HG03066 (cell line): ENCODE measurements around the gene CHCHD10.
"Not testable (repeated sequence)": the region's sequence is repeated elsewhere in the genome, so short reads cannot be mapped to it uniquely, and the experiment has no call there.

Experiments used
- ATAC-seq: cut with Tn5 transposase; IDR thresholded peaks from one replicate; pipeline ENCODE4 v1.9.1; 2021; ENCODE audit warnings: low read depth; ENCODE audit not compliant: unreplicated experiment

Gene CHCHD10

DNA sequence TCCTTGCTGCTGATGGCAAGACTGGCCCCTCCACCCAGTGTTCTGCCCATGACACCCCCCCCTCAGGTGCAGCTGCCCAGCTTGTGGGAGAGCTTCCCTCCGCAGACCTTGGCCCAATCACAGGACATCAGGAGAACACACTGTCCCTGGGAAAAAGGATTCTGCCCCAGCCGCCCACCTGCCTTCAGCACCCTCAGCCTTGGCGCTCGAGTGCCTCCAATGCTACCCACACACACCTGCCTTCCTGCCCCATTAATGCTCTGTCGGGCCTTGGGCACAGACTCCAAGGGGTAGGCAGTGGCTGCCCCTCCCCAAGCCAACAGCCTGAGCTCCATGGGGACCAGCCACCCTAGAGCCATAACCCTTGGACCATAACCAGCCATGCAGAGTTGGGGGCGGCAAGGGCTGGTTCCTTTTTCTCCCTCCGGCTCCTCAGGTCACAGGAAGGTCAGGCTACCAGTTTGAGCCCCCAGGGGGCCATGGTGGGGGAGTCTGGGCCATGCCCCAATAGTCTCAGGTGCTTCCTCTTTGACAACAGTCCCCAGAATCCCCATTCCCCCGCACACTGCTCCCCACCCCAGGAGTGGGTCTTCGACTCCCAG, 15.6 kb downstream of the CHCHD10 start:
- no peak for ATAC-seq

DNA sequence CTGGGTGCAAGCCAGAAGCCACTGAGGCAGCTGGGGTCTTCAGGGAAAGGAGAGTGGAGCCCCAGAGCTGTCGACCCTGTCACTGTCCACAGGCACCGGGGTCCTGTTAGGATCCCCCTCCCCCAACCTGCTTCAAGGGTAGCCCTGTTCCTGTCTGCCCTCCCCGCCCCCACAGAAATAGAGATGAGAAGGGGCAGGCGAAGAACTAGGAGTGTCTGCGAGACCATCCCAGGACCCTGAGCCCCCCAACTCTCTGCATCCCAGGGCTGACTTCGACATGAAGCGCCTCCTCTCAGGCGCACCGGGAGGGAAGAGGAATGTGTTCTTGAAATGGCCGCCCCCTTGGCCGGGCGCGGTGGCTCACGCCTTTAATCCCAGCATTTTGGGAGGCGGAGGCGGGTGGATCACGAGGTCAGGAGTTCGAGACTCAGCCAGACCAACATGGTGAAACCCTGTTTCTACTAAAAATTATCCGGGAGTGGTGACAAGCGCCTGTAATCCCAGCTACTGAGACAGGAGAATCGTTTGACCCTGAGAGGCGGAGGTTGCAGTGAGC, 16.3 kb downstream of the CHCHD10 start:
- no peak for ATAC-seq

DNA sequence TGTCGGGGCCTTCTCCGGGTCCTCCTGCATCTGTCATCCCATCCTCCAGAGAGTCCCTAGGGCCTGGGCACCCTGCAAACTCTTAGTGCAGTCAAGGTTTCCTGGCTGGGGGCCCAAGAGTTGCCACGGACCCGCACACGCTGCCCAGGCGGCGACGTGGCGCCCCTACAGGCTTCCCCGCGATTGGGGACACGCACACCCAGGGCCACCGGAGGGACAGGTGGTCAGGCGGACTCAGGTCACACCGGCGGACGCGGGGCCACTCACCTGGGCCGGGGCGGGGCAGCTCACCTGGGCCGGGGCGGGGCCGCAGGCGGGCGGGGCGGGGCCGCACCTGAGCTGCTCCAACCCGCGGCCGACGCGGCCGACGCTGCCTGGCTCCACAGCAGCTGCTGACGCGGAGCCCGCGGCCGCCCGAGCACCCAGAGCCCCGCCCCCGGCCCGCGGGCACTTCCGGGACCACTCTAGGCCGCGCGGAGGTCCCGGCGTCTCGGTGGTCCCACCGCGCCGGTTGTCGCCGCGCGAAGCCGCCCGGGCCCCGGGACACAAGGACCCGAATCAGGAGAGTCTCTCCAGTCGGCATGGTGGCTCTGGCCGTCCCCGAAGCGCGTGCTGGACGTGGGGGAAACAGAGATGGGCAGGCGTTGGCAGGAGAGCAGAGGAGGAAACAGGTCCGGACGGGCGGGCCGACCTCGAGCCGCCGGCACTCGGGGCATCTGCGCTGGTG, 16.9 kb downstream of the CHCHD10 start, which contains the start of gene ZNF70:
Gene ZNF70, minus strand, starts transcription at position 399 of the 727 bp plus-strand sequence. CDS start 5,972 bp downstream, outside the sequence.
- no peak for ATAC-seq

DNA sequence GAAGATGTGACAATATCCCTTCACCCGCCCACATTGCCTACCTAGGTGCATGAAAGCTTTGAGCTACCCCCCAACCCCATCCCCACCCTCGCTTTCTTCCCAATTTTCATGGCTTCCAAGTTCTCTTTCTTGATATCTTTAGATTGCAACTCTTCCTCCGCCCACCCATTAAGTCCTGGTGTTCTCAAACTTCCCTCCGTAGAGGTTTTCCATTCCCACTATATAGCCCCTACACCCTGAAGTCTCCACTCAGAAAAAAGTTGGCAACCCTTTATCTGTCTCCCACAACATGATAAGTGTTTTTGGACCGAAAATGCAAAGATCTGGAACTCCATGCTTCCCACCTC, 17.4 kb downstream of the CHCHD10 start:
- no peak for ATAC-seq

DNA sequence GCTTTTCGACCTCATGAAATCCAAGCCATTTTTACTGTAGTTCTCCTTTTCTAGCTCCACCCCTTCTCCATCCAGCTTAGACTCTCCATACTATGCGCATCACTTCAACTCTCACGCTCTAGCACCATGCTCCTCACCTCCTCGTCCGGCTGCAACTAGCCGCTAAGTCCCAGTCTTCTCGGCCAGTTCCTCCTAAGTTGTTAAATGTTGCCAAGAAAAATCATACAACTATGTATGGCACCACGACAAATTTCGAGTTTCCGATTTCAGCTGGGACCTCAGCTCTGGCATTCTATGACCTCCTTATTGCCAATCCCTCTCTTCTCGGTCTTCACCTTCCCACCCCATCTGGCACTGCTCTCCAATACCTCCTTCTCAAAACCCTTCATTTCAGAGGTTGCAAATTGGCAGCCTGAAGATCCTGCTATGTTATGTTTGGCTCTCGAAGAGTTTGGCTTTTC, 17.9 kb downstream of the CHCHD10 start:
- no peak for ATAC-seq

DNA sequence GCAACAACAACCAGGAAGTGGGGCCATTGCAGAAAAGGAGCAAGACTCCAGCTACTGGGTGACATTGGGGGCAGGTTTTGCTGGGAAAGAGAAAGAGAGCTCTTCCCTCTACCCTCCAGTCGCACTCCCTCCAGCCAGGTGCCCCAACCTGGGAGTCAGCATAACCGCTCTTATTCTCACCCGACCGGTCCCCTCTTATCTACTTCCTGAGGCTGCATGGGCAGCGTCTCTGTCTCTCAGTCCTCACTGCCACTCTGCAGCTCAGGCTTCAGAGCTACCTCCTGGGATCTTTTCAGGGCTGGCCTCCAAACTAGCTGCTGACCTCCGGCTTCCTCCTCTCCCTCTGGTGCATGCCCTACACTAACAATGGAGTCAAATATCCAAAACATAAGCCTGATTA, 22.0 kb downstream of the CHCHD10 start:
- ATAC-seq, result no peak

DNA sequence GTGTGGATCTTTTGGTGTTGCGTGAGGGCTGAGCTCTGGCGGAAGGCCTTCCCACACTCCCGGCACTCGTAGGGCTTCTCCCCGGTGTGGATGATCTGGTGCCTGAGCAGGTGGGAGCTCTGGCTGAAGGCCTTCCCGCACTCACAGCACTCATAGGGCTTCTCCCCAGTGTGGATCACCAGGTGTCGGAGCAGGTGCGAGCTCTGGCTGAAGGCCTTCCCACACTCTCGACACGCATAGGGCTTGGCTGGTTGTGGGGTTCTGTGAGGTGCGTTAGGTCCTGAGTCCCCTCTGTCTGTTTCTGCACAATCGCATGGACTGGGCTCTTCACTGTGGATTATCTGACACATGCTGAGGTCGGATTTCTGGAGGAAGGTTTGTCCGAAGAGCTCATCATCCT, 23.3 kb downstream of the CHCHD10 start:
- no peak for ATAC-seq

DNA sequence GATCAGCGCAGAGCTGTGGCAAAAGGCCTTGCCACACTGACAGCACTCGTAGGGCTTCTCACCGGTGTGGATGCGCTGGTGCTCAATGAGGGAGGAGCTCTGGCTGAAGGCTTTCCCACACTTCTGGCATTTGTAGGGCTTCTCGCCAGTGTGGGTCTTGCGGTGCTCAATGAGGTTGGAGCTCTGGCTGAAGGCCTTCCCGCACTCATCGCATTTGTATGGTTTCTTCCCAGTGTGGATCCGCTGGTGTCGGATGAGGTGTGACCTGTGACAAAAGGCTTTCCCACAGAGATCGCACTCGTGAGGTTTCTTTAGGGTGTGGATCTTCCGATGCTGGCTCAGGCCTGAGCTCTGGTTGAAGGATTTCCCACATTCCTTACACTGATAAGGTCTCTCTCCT, 23.8 kb downstream of the CHCHD10 start:
- ATAC-seq, result no peak

DNA sequence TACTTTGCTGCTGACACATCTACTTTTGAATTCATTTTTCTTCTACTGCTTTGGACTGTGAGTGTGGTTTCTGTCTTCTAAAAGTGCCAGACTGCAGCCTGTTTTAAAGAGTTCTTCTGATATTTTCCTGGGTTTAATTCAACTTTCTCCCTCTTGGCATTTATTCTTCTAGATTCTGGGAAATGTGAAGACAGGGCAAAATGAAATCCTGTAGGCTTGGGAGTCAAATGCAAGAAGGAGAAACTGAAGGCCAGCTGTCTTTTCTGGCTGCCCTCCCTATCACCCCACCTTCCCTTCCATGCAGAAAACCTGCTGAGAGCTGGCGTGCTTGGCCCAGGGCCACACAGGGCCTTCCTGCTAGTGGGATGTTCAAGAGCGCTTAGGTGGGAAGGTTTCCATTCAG, 24.5 kb downstream of the CHCHD10 start:
- ATAC-seq, result no peak

DNA sequence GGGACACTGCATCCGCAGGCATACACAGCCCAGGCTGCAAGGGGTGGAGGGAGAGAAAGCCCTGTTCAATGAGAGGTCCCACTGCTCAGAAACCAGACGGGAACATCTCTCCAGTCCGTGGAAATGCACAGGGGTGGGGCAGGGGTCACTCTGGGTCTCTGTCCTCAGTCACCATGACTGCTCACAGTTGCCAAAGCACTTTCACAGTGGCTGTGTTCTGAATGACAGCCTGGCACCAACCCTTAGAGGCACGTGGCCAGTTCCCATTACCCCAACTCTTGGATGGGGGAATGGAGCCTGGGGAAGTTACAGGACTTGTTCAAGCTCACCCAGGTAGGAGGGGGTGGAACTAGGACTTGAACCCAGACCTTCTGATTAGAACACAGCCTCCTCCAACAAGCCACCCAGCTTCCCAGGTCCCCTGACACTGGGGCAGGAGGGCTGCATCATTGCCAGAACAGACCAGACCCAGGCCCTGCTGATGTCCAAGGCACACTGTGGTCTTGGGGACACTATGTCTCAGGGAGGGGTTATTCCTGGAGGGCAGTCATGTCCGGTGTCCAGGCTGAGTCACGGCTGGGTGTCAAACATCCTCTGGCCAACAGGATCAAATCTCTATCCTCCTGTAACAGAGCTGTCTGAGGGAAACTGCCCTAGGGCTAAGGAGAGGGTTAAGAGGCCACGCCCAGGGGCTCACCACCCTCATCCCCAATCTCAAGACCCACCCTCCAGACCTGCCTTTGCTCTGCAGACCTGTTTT, 25.1 kb downstream of the CHCHD10 start:
- ATAC-seq, result no peak

DNA sequence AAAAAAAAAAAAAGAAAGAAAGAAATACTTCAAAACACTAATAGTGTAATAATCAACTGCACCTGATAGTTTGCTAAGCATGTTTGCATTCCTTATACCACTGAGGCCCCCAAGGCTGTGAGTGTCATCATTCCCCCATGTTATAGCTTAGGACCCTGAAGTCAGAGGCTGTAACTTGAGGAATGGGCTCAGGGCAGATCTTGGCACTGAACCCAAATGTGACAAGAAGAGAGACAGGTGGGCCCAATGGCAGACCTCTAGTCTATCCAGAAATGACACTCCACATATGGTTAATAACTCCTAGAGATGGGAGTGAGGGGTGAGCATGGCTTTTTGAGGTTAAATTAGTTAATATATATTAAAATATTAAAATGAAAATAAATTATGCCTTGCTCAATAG, 30.1 kb downstream of the CHCHD10 start:
- ATAC-seq, result no peak

DNA sequence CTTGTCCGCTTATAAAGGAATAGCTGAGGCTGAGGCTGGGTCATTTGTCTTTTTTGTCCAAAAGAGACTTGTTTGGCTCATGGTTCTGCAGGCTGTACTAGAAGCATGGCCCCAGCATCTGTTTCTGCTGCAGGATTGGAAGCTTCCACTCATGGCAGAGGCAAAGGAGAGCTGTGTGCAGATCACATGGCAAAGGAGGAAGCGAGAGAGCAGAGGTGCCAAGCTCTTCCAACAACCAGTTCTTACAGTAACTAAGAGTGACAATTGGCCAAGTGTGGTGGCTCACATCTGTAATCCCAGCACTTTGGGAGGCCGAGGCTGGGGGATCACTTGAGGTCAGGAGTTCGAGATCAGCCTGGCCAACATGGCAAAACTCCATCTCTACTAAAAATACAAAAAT, 39.7 kb downstream of the CHCHD10 start:
- ATAC-seq, result not testable (repeated sequence)

DNA sequence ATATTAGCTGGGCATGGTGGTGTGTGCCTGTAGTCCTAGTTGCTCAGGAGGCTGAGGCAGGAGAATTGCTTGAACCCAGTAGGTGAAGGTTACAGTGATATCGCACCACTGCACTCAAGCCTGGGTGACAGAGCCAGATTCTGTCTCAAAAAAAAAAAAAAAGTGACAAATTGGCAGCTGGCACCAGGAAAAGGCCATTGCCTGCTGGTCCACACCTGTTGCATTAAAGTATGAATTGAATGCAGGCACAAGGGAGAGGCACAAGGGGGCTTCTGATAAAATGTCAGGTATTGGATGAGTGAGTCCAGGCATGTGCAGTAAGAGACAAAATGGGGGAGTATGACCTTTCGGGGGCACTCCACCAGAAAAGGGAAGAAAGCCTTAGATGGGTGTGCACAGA, 45.0 kb downstream of the CHCHD10 start:
- ATAC-seq, result no peak

DNA sequence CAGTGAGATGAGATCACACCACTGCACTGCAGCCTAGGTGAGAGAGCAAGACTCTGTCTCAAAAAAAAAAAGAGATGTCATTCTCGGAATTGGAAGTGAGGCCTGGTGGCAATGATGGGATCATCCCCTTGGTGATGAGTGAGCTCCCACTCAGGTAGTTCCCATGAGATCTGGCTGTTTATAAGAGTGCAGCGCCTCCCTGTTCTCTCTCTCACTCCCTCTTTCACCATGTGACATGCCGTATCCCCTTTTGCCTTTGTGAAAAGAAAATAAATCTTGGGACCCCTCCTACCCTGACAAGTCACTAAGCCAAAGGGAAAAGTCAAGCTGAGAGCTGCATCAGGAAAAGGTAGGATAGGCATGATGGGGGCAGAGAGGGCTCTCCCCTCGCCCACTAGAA, 45.6 kb downstream of the CHCHD10 start:
- no peak for ATAC-seq

DNA sequence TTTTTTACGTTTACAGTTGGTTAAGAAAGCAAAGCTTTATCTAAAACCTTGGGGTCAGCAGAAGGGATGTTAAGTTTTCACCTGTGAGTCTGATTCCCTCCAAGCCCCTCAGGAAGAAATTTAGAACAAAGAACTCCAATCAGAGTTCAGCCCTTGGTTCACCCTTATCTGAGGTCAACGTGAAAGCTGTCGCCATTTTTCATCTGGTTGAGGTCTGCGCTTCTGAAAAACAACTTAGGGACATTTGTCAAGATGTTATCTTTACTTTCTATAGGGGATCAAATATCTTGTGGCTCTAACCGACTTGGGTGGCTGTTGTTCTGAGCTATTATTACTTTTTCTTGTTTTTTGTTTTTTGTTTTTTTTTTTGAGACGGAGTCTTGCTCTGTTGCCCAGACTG, 46.9 kb downstream of the CHCHD10 start:
- ATAC-seq, result no peak

DNA sequence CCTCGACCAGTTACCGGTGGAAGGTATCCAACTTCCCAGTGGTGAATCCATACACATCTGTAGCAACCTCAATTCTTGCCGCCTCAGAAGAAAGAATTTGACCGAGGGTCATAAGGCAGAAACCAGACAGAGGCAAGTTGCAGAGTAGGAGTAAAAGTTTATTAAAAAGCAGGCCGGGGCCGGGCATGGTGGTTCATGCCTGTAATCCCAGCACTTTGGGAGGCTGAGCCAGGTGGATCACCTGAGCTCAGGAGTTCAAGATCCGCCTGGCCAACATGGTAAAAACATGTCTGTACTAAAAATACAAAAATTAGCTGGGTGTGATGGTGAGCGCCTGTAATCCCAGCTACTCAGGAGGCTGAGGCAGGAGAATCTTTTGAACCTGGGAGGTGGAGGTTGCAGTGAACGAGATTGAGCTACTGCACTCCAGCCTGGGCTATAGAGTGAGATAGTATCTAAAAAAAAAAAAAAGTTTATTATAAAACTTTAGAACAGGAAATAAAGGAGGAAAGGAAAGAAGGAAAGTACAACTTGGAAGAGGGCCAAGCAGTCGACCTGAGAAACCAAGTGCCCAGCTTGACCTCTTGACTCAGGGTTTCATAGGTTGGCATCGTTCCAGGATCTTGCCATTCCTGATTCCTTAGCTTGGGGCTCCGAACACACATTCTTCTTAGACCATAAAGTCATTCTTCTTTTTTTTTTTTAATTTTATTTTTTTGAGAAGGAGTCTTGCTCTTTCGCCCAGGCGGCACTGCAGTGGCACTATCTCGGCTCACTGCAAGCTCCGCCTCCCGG, 49.2 kb downstream of the CHCHD10 start:
- ATAC-seq, result no peak

DNA sequence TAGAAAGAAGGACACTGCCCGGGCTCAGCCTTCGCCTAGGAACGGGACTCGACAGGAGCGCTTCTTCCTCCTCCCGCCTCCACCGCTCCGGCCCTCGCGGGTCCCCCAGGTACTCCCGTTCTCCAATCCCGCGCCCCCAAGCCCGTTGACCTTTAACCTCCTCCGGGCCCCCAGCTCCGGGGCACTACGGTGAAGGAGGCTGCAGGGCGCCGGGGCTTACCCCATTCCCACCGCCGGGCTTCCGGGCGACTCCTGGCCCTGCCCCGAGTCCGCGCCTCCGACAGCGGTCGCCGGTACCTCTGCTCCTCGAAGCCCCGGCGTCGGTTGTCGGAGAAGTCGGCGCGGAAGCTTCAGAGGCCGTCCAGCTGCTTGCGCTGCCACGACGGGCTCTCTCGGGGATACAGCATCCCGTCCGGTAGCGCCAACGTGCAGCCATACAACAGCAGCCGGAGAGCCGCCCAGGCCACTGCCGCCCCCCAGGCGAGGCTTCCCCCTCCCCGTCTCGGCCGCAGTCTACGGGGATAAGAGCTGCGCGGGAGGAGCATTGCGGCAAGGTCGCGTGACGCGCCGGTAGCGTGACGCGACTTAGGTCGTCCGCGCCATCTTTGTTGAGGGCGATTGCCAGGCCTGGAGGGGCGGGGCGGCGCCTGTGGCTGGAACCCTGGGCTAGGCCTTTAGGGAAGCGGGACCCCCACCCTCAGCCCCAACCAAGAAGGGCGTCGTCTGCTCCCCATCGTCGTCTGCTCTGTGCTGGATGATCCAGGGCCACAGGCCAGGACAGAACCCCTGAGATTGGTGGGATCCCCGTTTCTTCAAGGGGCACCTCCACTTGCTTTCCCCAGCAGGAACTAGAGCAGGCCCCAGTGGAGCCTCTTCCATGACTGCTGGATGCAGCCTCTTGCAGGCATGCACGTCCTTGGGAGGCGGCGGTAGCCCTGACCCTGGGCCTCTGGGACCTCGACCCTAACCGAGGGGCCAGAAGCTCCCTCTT, 50.7 kb downstream of the CHCHD10 start:
- no peak for ATAC-seq
